ENCODE data around the gene TLR2.

DNA sequence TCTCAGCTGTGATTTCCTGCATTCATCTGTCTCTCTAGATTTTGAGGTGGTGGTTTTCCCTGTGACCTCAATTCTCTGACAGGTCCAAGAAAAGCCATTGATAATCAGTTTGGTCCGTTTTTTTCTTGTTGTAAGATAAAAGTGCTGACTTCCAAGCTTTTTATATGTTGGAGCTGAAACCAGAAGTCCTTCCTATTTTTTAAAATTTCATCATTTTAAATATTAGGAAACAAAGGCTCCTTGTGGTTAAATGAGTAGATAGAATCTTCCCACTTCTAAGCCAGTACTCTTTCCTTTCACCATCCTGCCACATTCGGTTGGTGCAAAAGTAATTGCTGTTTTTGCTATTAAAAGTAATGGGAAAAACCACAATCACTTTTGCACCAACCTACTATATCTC lies 57.5 kb downstream of the TLR2 start:
- TF ChIP-seq, protein P1, sequence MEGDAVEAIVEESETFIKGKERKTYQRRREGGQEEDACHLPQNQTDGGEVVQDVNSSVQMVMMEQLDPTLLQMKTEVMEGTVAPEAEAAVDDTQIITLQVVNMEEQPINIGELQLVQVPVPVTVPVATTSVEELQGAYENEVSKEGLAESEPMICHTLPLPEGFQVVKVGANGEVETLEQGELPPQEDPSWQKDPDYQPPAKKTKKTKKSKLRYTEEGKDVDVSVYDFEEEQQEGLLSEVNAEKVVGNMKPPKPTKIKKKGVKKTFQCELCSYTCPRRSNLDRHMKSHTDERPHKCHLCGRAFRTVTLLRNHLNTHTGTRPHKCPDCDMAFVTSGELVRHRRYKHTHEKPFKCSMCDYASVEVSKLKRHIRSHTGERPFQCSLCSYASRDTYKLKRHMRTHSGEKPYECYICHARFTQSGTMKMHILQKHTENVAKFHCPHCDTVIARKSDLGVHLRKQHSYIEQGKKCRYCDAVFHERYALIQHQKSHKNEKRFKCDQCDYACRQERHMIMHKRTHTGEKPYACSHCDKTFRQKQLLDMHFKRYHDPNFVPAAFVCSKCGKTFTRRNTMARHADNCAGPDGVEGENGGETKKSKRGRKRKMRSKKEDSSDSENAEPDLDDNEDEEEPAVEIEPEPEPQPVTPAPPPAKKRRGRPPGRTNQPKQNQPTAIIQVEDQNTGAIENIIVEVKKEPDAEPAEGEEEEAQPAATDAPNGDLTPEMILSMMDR (IDR thresholded peaks at IDR 0.05) = no peak
- no peak for TF ChIP-seq POLR2A (IDR thresholded peaks at IDR 0.05)

Data from esophagus squamous epithelium (tissue), 4 donors.